WTC11 (cell line): ENCODE results near the gene INCENP. TPM values are rescaled to one million over a fixed set of nuclear protein-coding genes. Genes with fewer than 3 reads are reported as not detected.
"Not testable (repeated sequence)": the region's sequence is repeated elsewhere in the genome, so short reads cannot be mapped to it uniquely, and the experiment has no call there.

Experiments
- ATAC-seq: fragments of 200-7000 bp; cut with Tn5 transposase; 2 replicates; pipeline ENCODE4 v1.10.0; 2021; ENCODE audit warnings: mild to moderate bottlenecking, moderate library complexity
- CTCF ChIA-PET: fragments of 300-600 bp; sonication (Branson Sonifier 250); formaldehyde crosslinking; loops from one replicate; lab custom pipeline; 2021; ENCODE audit warnings: antibody characterized with exemption; lab: Charles Lee
- POLR2A ChIA-PET: fragments of 350-600 bp; sonication (Branson Sonifier 250); formaldehyde crosslinking; loops from one replicate; lab custom pipeline; 2021; ENCODE audit warnings: antibody characterized with exemption; lab: Charles Lee
- DNase-seq: peaks from one replicate; pipeline ENCODE4 v3.0.0; 2021; ENCODE audit warnings: low spot score
- H3K27ac Mint-ChIP-seq: 2 replicates; pipeline ENCODE4 v1.8.0; 2021; ENCODE audit warnings: mixed read lengths
- H3K27me3 Mint-ChIP-seq: 2 replicates; pipeline ENCODE4 v1.8.0; 2021; ENCODE audit warnings: low read depth, mild to moderate bottlenecking, moderate library complexity, mixed read lengths
- H3K36me3 Mint-ChIP-seq: 2 replicates; pipeline ENCODE4 v1.8.0; 2021; ENCODE audit warnings: mixed read lengths
- H3K4me1 Mint-ChIP-seq: 2 replicates; pipeline ENCODE4 v1.8.0; 2022; ENCODE audit warnings: mixed read lengths
- H3K4me3 Mint-ChIP-seq: 2 replicates; pipeline ENCODE4 v1.8.0; 2021; ENCODE audit warnings: mild to moderate bottlenecking, moderate library complexity, mixed read lengths
- H3K9me3 Mint-ChIP-seq: 2 replicates; pipeline ENCODE4 v1.8.0; 2021; ENCODE audit warnings: mixed read lengths
- ATF3 ChIP-seq: sonication (generic); formaldehyde crosslinking; conservative IDR thresholded peaks from 2 replicates; pipeline ENCODE4 v1.8.1; 2022; ENCODE audit warnings: mild to moderate bottlenecking, missing genetic modification reagents
- CBFB ChIP-seq: sonication (generic); formaldehyde crosslinking; IDR thresholded peaks from 2 replicates; pipeline ENCODE4 v1.8.1; 2022; ENCODE audit warnings: mild to moderate bottlenecking, low read depth, missing genetic modification reagents
- E2F4 ChIP-seq: sonication (generic); formaldehyde crosslinking; IDR thresholded peaks from 2 replicates; pipeline ENCODE4 v1.8.1; 2022; ENCODE audit warnings: low read depth, mild to moderate bottlenecking, moderate library complexity, missing genetic modification reagents, borderline replicate concordance
- ETV6 ChIP-seq: sonication (generic); formaldehyde crosslinking; IDR thresholded peaks from 2 replicates; pipeline ENCODE4 v1.8.1; 2022; ENCODE audit warnings: mild to moderate bottlenecking, missing genetic modification reagents
- GRHL2 ChIP-seq: fragments of 250-450 bp; sonication (Bioruptor Pico); IDR thresholded peaks from 2 replicates; pipeline ENCODE4 v1.8.0; 2022; ENCODE audit warnings: mild to moderate bottlenecking, moderate library complexity; ENCODE audit not compliant: insufficient replicate concordance, severe bottlenecking
- GTF2I ChIP-seq: fragments of 250-450 bp; sonication (Bioruptor Pico); conservative IDR thresholded peaks from 2 replicates; pipeline ENCODE4 v1.4.0; 2021; ENCODE audit warnings: mild to moderate bottlenecking
- HMGXB4 ChIP-seq: sonication (generic); formaldehyde crosslinking; IDR thresholded peaks from 2 replicates; pipeline ENCODE4 v1.8.1; 2023; ENCODE audit warnings: mild to moderate bottlenecking, moderate library complexity, missing genetic modification reagents
- KAT7 ChIP-seq: sonication (generic); formaldehyde crosslinking; IDR thresholded peaks from 2 replicates; pipeline ENCODE4 v1.8.1; 2023; ENCODE audit warnings: missing genetic modification reagents, mild to moderate bottlenecking, borderline replicate concordance
- TCF7 ChIP-seq: sonication (generic); formaldehyde crosslinking; IDR thresholded peaks from 2 replicates; pipeline ENCODE4 v1.8.0; 2022; ENCODE audit warnings: mild to moderate bottlenecking, low read depth, missing genetic modification reagents, moderate library complexity
- USF1 ChIP-seq: sonication (generic); formaldehyde crosslinking; IDR thresholded peaks from 2 replicates; pipeline ENCODE4 v1.8.0; 2022; ENCODE audit warnings: mild to moderate bottlenecking, missing genetic modification reagents
- ZNF121 ChIP-seq: sonication (generic); formaldehyde crosslinking; IDR thresholded peaks from 2 replicates; pipeline ENCODE4 v1.8.0; 2023; ENCODE audit warnings: missing genetic modification reagents
- ZNF263 ChIP-seq: sonication (generic); formaldehyde crosslinking; IDR thresholded peaks from 2 replicates; pipeline ENCODE4 v1.8.1; 2022; ENCODE audit warnings: low read depth, mild to moderate bottlenecking, moderate library complexity, missing genetic modification reagents
- ZNF532 ChIP-seq: fragments of 250-450 bp; sonication (Bioruptor Pico); IDR thresholded peaks from 2 replicates; pipeline ENCODE4 v1.9.0; 2021; ENCODE audit warnings: mild to moderate bottlenecking, borderline replicate concordance
- ZSCAN18 ChIP-seq: fragments of 250-450 bp; sonication (Bioruptor Pico); IDR thresholded peaks from 2 replicates; pipeline ENCODE4 v2.1.2; 2022; ENCODE audit warnings: mild to moderate bottlenecking, moderate library complexity
- total RNA-seq: library from RNA; stranded (reverse); gene quantifications from 3 replicates; pipeline ENCODE4 v1.2.3, GENCODE V29; 2021

The INCENP gene
- total RNA-seq, 1 experiment from 2014 or later, result 158 TPM

- Mint-ChIP-seq H3K27ac (no peak overlapping the region), H3K27me3 (no peaks in the 10 kb centered on the region; the same call in 1 of the 2 replicates), H3K4me1 (no peaks in the 10 kb centered on the region; the same call in 1 of the 2 replicates), H3K36me3 (peaks cover 4% of the 10 kb centered on the region; the same call in 1 of the 2 replicates), H3K4me3 (no peak overlapping the region), H3K9me3 (peaks cover 10% of the 10 kb centered on the region)
- POLR2A ChIA-PET, result interaction anchor here (0.7 to 1.7 kb wide), 5 partner anchors 12 to 135 kb away, joined by 3 to 8 read pairs (median 3); partner anchors contain the start of gene FTH1
- ATAC-seq (no peak), DNase-seq (no peak)
- no peak for TF ChIP-seq E2F4 (CRISPR knock-in tag)
- CTCF ChIA-PET, result interaction anchor here (0.5 to 7.2 kb wide), 79 partner anchors 8 to 407 kb away, joined by 3 to 255 read pairs (median 5); partner anchors contain the start of genes BEST1, FADS1, FEN1 and FTH1
Measured at GRCh38 chr11:62082292-62082657, 41.5 kb upstream of the INCENP start.

GRCh38 chr11:62084801-62085200 lies 39.0 kb upstream of the INCENP start:
- Mint-ChIP-seq H3K36me3 (peaks cover 15% of the 10 kb centered on the region), H3K9me3 (peaks cover 22% of the 10 kb centered on the region)
- CTCF ChIA-PET, result interaction anchor here (1.2 kb wide), 1 partner anchor 137 kb away, joined by 6 read pairs; no protein-coding TSS in a partner anchor
- ATAC-seq, H3K27me3 Mint-ChIP-seq, H3K27ac Mint-ChIP-seq, POLR2A ChIA-PET, H3K4me1 Mint-ChIP-seq, H3K4me3 Mint-ChIP-seq, DNase-seq: not testable (repeated sequence)

GRCh38 chr11:62087694-62088093 lies 36.1 kb upstream of the INCENP start:
- ATAC-seq (no peak), DNase-seq (no peak)
- POLR2A ChIA-PET, result no interaction called here
- no peak overlapping the region for H3K27ac Mint-ChIP-seq
- no peak for TF ChIP-seq ETV6
- TF ChIP-seq GRHL2 (CRISPR knock-in tag), result no peak
- TF ChIP-seq USF1 (CRISPR knock-in tag), result no peak
- no peak for TF ChIP-seq ATF3 (CRISPR knock-in tag)
- no peak for TF ChIP-seq KAT7
- TF ChIP-seq TCF7, result no peak
- no peak for TF ChIP-seq ZNF263 (CRISPR knock-in tag)
- TF ChIP-seq GTF2I (CRISPR knock-in tag), result no peak
- TF ChIP-seq CBFB, result no peak
- H3K27me3 Mint-ChIP-seq, result peaks cover 3% of the 10 kb centered on the region; the same call in 1 of the 2 replicates
- CTCF ChIA-PET, result interaction anchor here (0.8 to 1.2 kb wide), 2 partner anchors 21 to 133 kb away, joined by 3 read pairs; no protein-coding TSS in a partner anchor
- peaks cover 35% of the 10 kb centered on the region for H3K9me3 Mint-ChIP-seq
- no peaks in the 10 kb centered on the region for H3K4me1 Mint-ChIP-seq
- peaks cover 27% of the 10 kb centered on the region for H3K36me3 Mint-ChIP-seq
- no peak overlapping the region for H3K4me3 Mint-ChIP-seq

- H3K36me3 Mint-ChIP-seq, result peaks cover 27% of the 10 kb centered on the region
- CTCF ChIA-PET, result interaction anchor here (1.2 kb wide), 1 partner anchor 20 kb away, joined by 3 read pairs; no protein-coding TSS in a partner anchor
- H3K4me3 Mint-ChIP-seq, result no peak overlapping the region
- no peak for DNase-seq
- H3K27me3 Mint-ChIP-seq, result peaks cover 3% of the 10 kb centered on the region; the same call in 1 of the 2 replicates
- POLR2A ChIA-PET, result no interaction called here
- no peak for ATAC-seq
- no peaks in the 10 kb centered on the region for H3K4me1 Mint-ChIP-seq
- H3K27ac Mint-ChIP-seq, result no peak overlapping the region
- H3K9me3 Mint-ChIP-seq, result peaks cover 35% of the 10 kb centered on the region
- TF ChIP-seq ZNF263 (CRISPR knock-in tag) (no peak), ZNF532 (CRISPR knock-in tag) (no peak), TCF7 (no peak), ZSCAN18 (CRISPR knock-in tag) (no peak), HMGXB4 (CRISPR knock-in tag) (no peak), ZNF121 (CRISPR knock-in tag) (no peak)
Measured at GRCh38 chr11:62088331-62088933, 35.4 kb upstream of the INCENP start.
